ENCODE measurements around the gene CDHR3. TPM values are rescaled to one million over a fixed set of nuclear protein-coding genes. Genes with fewer than 3 reads are reported as not detected.

CDHR3 gene
- total and polyA plus RNA-seq, 4 donors = 1.0 to 10.5 (median 1.8) TPM

DNA sequence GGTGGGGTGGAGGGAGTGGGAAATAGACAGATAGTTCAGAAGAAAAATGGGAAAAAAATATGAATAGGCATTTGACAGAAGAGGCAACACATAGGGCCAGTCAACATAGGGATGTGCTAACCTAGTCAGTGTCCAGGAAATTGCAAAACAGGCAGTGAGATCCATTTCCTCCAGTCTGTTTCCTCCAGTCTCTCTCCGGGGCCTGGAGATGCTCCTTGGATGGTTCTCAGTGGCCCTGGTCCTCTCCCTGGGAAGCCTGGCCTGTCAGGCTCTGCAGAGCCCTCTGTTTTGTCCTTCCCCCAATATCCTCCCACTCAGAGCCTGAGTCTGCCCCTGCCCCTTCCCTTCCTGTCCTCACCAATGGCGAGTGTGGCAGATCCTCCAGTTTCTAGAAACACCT is 96.5 kb downstream of the CDHR3 start:
- no peaks in the 10 kb centered on the region for H3K9me3 ChIP-seq (ENCODE audit: control insufficient read depth in 4 of 4, low read length in 3 of 4)
- H3K9ac ChIP-seq (ENCODE audit: low read depth in 1 of 2, low read length in 2 of 2) = no peak overlapping the region
- H3K27me3 ChIP-seq (ENCODE audit: control insufficient read depth in 4 of 4, insufficient read depth in 4 of 4, low read length in 3 of 4) = no peaks in the 10 kb centered on the region
- H3K36me3 ChIP-seq (ENCODE audit: control insufficient read depth in 4 of 4, insufficient read depth in 3 of 4, low read depth in 1 of 4, low read length in 3 of 4) = no peaks in the 10 kb centered on the region
- H3K4me1 ChIP-seq (ENCODE audit: control insufficient read depth in 4 of 4, insufficient read depth in 4 of 4, low read length in 3 of 4) = peaks cover 0 to 3% (median under 1%) of the 10 kb centered on the region in 4 donors
- WGBS = 78% methylated on average over 2 of the region's 2 CpGs
- no peak for DNase-seq (ENCODE audit: low spot score)
- no peak overlapping the region for H3K27ac ChIP-seq (ENCODE audit: low read depth in 1 of 2, low read length in 2 of 2)
- no peak overlapping the region for H3K4me3 ChIP-seq (ENCODE audit: low read depth in 1 of 3, low read length in 3 of 3)
- TF ChIP-seq RAD21 (IDR thresholded peaks at IDR 0.05) (no peak), EGR1 (IDR thresholded peaks at IDR 0.05; ENCODE audit: low read depth in 2 of 2) (no peak), JUND (IDR thresholded peaks at IDR 0.05) (no peak), TAF1 (conservative IDR thresholded peaks at IDR 0.05) (no peak), FOXA1 (IDR thresholded peaks at IDR 0.05) (no peak), NR2F2 (IDR thresholded peaks at IDR 0.05) (no peak), HNF4A (conservative IDR thresholded peaks at IDR 0.05) (no peak), HNF4G (IDR thresholded peaks at IDR 0.05) (no peak), GABPA (IDR thresholded peaks at IDR 0.05 in 1 of 2, conservative IDR thresholded peaks at IDR 0.05 in 1 of 2) (no peak), YY1 (IDR thresholded peaks at IDR 0.05) (no peak), SP1 (IDR thresholded peaks at IDR 0.05) (no peak)
- TF ChIP-seq, protein P1, sequence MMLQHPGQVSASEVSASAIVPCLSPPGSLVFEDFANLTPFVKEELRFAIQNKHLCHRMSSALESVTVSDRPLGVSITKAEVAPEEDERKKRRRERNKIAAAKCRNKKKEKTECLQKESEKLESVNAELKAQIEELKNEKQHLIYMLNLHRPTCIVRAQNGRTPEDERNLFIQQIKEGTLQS (IDR thresholded peaks at IDR 0.05) = no peak
- TF ChIP-seq, protein P2, sequence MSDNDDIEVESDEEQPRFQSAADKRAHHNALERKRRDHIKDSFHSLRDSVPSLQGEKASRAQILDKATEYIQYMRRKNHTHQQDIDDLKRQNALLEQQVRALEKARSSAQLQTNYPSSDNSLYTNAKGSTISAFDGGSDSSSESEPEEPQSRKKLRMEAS (IDR thresholded peaks at IDR 0.05) = no peak
- TF ChIP-seq, protein P3, sequence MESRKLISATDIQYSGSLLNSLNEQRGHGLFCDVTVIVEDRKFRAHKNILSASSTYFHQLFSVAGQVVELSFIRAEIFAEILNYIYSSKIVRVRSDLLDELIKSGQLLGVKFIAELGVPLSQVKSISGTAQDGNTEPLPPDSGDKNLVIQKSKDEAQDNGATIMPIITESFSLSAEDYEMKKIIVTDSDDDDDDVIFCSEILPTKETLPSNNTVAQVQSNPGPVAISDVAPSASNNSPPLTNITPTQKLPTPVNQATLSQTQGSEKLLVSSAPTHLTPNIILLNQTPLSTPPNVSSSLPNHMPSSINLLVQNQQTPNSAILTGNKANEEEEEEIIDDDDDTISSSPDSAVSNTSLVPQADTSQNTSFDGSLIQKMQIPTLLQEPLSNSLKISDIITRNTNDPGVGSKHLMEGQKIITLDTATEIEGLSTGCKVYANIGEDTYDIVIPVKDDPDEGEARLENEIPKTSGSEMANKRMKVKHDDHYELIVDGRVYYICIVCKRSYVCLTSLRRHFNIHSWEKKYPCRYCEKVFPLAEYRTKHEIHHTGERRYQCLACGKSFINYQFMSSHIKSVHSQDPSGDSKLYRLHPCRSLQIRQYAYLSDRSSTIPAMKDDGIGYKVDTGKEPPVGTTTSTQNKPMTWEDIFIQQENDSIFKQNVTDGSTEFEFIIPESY (IDR thresholded peaks at IDR 0.05) = no peak
- TF ChIP-seq, protein P4, sequence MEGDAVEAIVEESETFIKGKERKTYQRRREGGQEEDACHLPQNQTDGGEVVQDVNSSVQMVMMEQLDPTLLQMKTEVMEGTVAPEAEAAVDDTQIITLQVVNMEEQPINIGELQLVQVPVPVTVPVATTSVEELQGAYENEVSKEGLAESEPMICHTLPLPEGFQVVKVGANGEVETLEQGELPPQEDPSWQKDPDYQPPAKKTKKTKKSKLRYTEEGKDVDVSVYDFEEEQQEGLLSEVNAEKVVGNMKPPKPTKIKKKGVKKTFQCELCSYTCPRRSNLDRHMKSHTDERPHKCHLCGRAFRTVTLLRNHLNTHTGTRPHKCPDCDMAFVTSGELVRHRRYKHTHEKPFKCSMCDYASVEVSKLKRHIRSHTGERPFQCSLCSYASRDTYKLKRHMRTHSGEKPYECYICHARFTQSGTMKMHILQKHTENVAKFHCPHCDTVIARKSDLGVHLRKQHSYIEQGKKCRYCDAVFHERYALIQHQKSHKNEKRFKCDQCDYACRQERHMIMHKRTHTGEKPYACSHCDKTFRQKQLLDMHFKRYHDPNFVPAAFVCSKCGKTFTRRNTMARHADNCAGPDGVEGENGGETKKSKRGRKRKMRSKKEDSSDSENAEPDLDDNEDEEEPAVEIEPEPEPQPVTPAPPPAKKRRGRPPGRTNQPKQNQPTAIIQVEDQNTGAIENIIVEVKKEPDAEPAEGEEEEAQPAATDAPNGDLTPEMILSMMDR (IDR thresholded peaks at IDR 0.05; ENCODE audit: low read depth, low read length, missing input control) = no peak

DNA sequence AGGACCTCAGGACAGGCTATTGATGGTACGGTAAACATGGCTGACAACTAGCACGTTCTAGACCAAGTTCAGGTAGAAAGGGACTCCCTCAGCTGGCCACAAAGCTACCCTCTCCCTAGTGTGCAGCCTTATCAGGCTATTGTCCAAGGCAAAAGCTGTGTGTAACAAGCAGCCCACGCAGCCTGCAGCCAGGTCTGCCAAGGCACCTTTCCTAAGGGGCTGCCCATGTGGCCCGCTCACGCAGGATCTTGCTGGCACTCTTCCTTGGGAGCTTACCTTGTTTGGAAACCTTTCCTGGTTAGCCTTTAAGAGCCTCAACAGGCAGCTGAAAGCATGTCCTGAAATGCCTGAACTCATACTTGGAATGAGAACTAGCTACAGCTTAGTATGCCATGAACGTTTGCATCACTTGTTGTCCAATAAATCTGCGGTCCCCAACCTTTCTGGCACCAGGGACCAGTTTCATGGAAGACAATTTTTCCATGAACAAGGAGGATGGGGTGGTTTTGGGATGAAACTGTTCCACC is 97.4 kb downstream of the CDHR3 start:
- no peaks in the 10 kb centered on the region for H3K9me3 ChIP-seq (ENCODE audit: control insufficient read depth in 4 of 4, low read length in 3 of 4)
- WGBS = 90% methylated on average over 7 of the region's 7 CpGs
- peaks cover 2 to 11% (median 4%) of the 10 kb centered on the region in 4 donors for H3K4me1 ChIP-seq (ENCODE audit: control insufficient read depth in 4 of 4, insufficient read depth in 4 of 4, low read length in 3 of 4)
- H3K9ac ChIP-seq (ENCODE audit: low read depth in 1 of 2, low read length in 2 of 2) = no peak overlapping the region
- H3K36me3 ChIP-seq (ENCODE audit: control insufficient read depth in 4 of 4, insufficient read depth in 3 of 4, low read depth in 1 of 4, low read length in 3 of 4) = no peaks in the 10 kb centered on the region
- H3K4me3 ChIP-seq (ENCODE audit: low read depth in 1 of 3, low read length in 3 of 3) = no peak overlapping the region
- TF ChIP-seq JUND (IDR thresholded peaks at IDR 0.05) (no peak), FOXA2 (IDR thresholded peaks at IDR 0.05) (no peak), TAF1 (conservative IDR thresholded peaks at IDR 0.05) (no peak), YY1 (IDR thresholded peaks at IDR 0.05) (no peak)
- no peak for DNase-seq (ENCODE audit: low spot score)
- no peak overlapping the region for H3K27ac ChIP-seq (ENCODE audit: low read depth in 1 of 2, low read length in 2 of 2)
- H3K27me3 ChIP-seq (ENCODE audit: control insufficient read depth in 4 of 4, insufficient read depth in 4 of 4, low read length in 3 of 4) = no peaks in the 10 kb centered on the region

All from liver (tissue), 9 donors.